Activated CD8-positive, alpha-beta T cell treated with anti-CD3 and anti-CD28 coated beads for 36 hours (primary cell): Measurements from ENCODE around the gene RHOBTB3. TPM values are rescaled to one million over a fixed set of nuclear protein-coding genes. Genes with fewer than 3 reads are reported as not detected.
"Not testable (repeated sequence)": the region's sequence is repeated elsewhere in the genome, so short reads cannot be mapped to it uniquely, and the experiment has no call there.

ENCODE experiments used
- ATAC-seq: fragments of 200-7000 bp; cut with Tn5 transposase; one replicate; pipeline ENCODE4 v1.10.0; 2021; ENCODE audit warnings: mild to moderate bottlenecking, moderate library complexity
- CTCF ChIA-PET: fragments of 350-600 bp; sonication (Branson Sonifier 250); formaldehyde crosslinking; loops from one replicate; lab custom pipeline; 2021; ENCODE audit warnings: antibody characterized with exemption; lab: Charles Lee
- POLR2A ChIA-PET: fragments of 350-600 bp; sonication (Branson Sonifier 250); formaldehyde crosslinking; loops from one replicate; lab custom pipeline; 2021; ENCODE audit warnings: antibody characterized with exemption; lab: Charles Lee
- DNase-seq: peaks from one replicate; pipeline ENCODE4 v3.0.0-alpha.2; 2020
- H3K27ac Mint-ChIP-seq: one replicate; pipeline ENCODE4 v1.8.0; 2021; ENCODE audit warnings: mild to moderate bottlenecking, mixed read lengths
- H3K27me3 Mint-ChIP-seq: one replicate; pipeline ENCODE4 v1.8.0; 2021; ENCODE audit warnings: mixed read lengths
- H3K36me3 Mint-ChIP-seq: one replicate; pipeline ENCODE4 v1.8.0; 2021; ENCODE audit warnings: low read depth, mixed read lengths
- H3K4me1 Mint-ChIP-seq: one replicate; pipeline ENCODE4 v1.8.0; 2021; ENCODE audit warnings: low read depth, mixed read lengths
- H3K4me3 Mint-ChIP-seq: one replicate; pipeline ENCODE4 v1.8.0; 2021; ENCODE audit warnings: mild to moderate bottlenecking, moderate library complexity, mixed read lengths
- H3K9me3 Mint-ChIP-seq: one replicate; pipeline ENCODE4 v1.8.0; 2021; ENCODE audit warnings: mixed read lengths
- CTCF ChIP-seq: fragments of 200-600 bp; IDR thresholded peaks from one replicate; pipeline ENCODE4 v1.8.0; 2022; ENCODE audit warnings: antibody characterized with exemption, mild to moderate bottlenecking
- intact Hi-C: fragments of 100-400 bp; cut with micrococcal nuclease; formaldehyde crosslinking; loops from one replicate; pipeline ENCODE4 v1.10.0; 2022
- total RNA-seq, 2 experiments: library from RNA; stranded (reverse); gene quantifications; one replicate each; pipeline ENCODE4 v1.2.3, GENCODE V29; 2021

Gene RHOBTB3
- total RNA-seq, 2 experiments from 2014 or later, result 0.50 to 1.1 TPM

- Mint-ChIP-seq H3K4me3 (no peak overlapping the region), H3K27ac (no peak overlapping the region), H3K27me3 (peaks cover 6% of the 10 kb centered on the region), H3K36me3 (no peaks in the 10 kb centered on the region), H3K9me3 (no peaks in the 10 kb centered on the region), H3K4me1 (peaks cover 22% of the 10 kb centered on the region)
- DNase-seq, result no peak
- CTCF ChIA-PET, result interaction anchor here (1.2 to 1.9 kb wide), 2 partner anchors 15 to 20 kb away, joined by 3 to 4 read pairs; no protein-coding TSS in a partner anchor
- TF ChIP-seq CTCF, result no peak
- ATAC-seq, result no peak
- intact Hi-C loops, result no loop called here
- POLR2A ChIA-PET, result interaction anchor here (0.8 kb wide), 1 partner anchor 11 kb away, joined by 3 read pairs; no protein-coding TSS in a partner anchor
Observed at GRCh38 chr5:95711501-95712346, 19.4 kb upstream of the RHOBTB3 start.

DNA sequence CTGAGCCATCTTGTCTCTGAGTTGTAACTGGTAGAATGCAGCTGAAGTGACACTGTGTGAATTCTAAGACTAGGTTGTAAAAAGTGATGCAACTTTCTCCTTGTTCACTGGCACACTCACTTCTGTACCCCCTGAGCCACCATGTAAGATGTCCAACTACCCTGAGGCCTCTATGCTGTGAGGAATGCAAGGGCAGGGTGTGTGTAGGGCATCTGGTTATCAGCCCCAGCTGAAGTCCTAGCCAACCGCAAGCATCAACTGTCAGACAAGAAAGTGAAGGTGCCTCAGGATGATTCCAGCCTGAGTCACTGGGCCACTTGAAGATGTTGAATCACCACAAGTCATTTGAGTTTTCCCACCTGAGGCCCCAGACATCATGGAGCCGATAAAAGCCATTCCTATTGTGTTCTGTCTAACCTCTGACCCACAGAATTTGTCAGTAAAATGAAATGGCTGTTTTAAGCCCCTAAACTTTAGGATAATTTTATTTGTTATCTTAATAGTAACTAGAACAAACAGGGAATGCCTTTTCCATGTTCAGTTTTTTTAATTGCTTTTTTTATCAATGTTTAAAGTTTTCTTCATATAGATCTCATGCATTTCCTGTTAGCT lies 18.7 kb upstream of the RHOBTB3 start:
- Mint-ChIP-seq H3K27me3 (peaks cover 4% of the 10 kb centered on the region), H3K4me1 (peaks cover 22% of the 10 kb centered on the region), H3K36me3 (no peaks in the 10 kb centered on the region), H3K9me3 (no peaks in the 10 kb centered on the region), H3K4me3 (no peak overlapping the region), H3K27ac (no peak overlapping the region)
- ChIA-PET POLR2A (interaction anchor here (0.8 kb wide), 1 partner anchor 11 kb away, joined by 3 read pairs; no protein-coding TSS in a partner anchor), CTCF (interaction anchor here (1.2 to 1.9 kb wide), 2 partner anchors 16 to 19 kb away, joined by 3 to 4 read pairs; no protein-coding TSS in a partner anchor)
- intact Hi-C loops, result no loop called here
- DNase-seq, result peak; percentile 59
- peak; percentile 79 for ATAC-seq
- TF ChIP-seq CTCF, result no peak

DNA sequence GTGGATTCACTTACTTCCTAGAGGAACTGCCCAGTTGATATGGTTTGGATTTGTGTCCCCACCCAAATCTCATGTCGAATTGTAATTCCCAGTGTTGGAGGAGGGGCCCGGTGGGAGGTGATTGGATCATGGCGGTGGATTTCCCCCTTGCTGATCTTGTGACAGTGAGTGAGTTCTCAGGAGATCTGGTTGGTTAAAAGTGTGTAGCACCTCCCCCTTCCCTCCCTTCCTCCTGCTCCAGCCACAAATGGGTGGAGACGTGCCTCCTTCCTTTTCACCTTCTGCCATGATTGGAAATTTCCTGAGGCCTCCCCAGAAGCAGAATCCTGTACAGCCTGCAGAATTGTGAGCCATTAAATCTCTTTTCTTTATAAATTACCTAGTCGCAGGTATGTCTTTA lies 17.9 kb upstream of the RHOBTB3 start:
- ATAC-seq, H3K27me3 Mint-ChIP-seq, H3K4me3 Mint-ChIP-seq, H3K27ac Mint-ChIP-seq, POLR2A ChIA-PET, intact Hi-C loops, H3K9me3 Mint-ChIP-seq, DNase-seq, H3K36me3 Mint-ChIP-seq: not testable (repeated sequence)
- peaks cover 22% of the 10 kb centered on the region for H3K4me1 Mint-ChIP-seq
- CTCF ChIA-PET, result interaction anchor here (1.9 kb wide), 1 partner anchor 17 kb away, joined by 4 read pairs; no protein-coding TSS in a partner anchor

DNA sequence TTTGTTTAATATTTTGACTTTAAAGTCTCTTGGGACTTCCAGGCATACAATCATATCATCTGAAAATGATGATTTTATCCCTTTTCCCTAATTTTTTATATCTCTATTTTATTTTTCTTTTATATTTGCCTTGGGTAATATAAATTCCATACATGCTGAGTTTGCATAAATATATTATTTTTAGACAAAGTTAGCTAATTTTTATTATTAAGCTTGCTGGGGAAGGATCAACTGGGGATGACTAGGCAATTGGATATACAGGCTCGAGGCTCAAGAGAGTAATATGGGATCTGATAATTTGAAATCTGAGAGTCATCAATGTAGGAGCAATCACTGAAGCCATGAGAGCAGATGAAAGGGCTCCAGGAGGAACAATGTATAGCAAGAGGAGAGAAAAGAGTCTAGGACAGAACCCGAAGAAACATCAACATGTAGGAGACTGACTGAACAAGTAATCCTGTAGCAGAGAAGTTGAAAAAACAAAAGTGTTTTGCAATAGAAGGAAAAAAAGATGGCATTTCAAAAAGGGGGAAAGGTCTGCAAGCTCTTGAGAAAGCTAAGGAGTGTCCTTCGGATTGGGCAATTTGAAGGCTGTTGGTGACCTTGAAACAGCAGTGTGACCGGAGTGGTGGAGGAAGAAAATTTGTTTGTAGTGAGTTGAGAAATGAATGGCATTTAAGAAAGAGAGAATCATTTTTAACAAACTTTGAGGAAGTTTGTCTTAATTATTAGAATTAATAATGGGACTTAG lies 17.0 kb upstream of the RHOBTB3 start:
- intact Hi-C loops, result no loop called here
- Mint-ChIP-seq H3K4me3 (no peak overlapping the region), H3K27ac (no peak overlapping the region), H3K36me3 (no peaks in the 10 kb centered on the region), H3K4me1 (peaks cover 22% of the 10 kb centered on the region), H3K9me3 (no peaks in the 10 kb centered on the region), H3K27me3 (peaks cover 4% of the 10 kb centered on the region)
- DNase-seq, result no peak
- POLR2A ChIA-PET, result no interaction called here
- no peak for ATAC-seq
- no peak for TF ChIP-seq CTCF
- CTCF ChIA-PET, result interaction anchor here (1.9 kb wide), 1 partner anchor 18 kb away, joined by 4 read pairs; no protein-coding TSS in a partner anchor

DNA sequence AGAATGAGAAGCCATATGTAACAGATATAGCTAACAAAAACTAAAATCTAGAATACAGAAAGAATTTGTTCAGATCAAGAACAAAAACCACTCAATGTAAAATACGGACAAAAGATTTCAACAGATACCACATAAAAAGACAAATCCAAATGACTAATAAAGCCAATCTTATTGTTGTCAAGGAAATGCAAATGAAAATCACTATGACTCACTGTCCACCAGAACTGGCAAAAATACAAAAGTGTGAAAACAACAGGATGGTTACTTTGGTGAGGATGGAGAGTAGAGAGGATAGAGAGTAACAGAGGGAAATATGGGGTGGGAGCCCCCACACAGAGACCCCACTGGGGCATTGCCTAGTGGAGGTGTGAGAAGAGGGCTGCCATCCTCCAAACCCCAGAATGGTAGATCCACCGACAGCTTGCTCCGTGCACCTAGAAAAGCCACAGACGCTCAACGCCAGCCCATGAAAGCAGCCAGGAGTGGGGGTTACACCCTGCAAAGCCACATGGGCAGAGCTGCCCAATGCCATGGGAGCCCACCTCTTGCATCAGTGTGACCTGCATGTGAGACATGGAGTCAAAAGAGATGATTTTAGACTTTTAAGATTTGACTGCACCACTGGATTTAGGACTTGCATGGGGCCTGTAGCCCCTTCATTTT lies 15.2 kb upstream of the RHOBTB3 start:
- POLR2A ChIA-PET, result no interaction called here
- ATAC-seq (peak; percentile 55), DNase-seq (peak; percentile 44)
- intact Hi-C loops, result loop anchor here (5.0 kb wide), 1 partner anchor 126 kb away; no protein-coding TSS in a partner anchor
- peak overlapping the region; percentile 26 for H3K27ac Mint-ChIP-seq
- no peak overlapping the region for H3K4me3 Mint-ChIP-seq
- H3K27me3 Mint-ChIP-seq, result peaks cover 4% of the 10 kb centered on the region
- no peaks in the 10 kb centered on the region for H3K9me3 Mint-ChIP-seq
- CTCF ChIA-PET, result interaction anchor here (1.0 kb wide), 2 partner anchors 21 to 33 kb away, joined by 3 read pairs; no protein-coding TSS in a partner anchor
- no peaks in the 10 kb centered on the region for H3K36me3 Mint-ChIP-seq
- H3K4me1 Mint-ChIP-seq, result peaks cover 22% of the 10 kb centered on the region
- TF ChIP-seq CTCF, result no peak
